Colonic mucosa (tissue), 4 donors: ENCODE measurements around the gene XDH. TPM values are rescaled to one million over a fixed set of nuclear protein-coding genes. Genes with fewer than 3 reads are reported as not detected.

Source experiments
- DNase-seq: peaks from one replicate; pipeline ENCODE4 v3.0.0-alpha.2; 2020
- H3K27ac ChIP-seq: fragments of 200-600 bp; one replicate; pipeline ENCODE4 v1.8.0; 2021
- H3K27me3 ChIP-seq: fragments of 200-600 bp; one replicate; pipeline ENCODE4 v1.8.0; 2021
- H3K36me3 ChIP-seq: fragments of 200-600 bp; one replicate; pipeline ENCODE4 v1.8.0; 2021
- H3K4me1 ChIP-seq: fragments of 200-600 bp; one replicate; pipeline ENCODE4 v1.8.0; 2021; ENCODE audit warnings: mild to moderate bottlenecking
- H3K4me3 ChIP-seq: fragments of 200-600 bp; one replicate; pipeline ENCODE4 v1.8.0; 2021
- H3K9ac ChIP-seq, 2 donors: one replicate each; pipeline ENCODE4 v1.7.0; 2013; ENCODE audit warnings: control low read depth in 2 of 2, low read depth in 2 of 2, low read length in 2 of 2
- H3K9me3 ChIP-seq: fragments of 200-600 bp; one replicate; pipeline ENCODE4 v1.8.0; 2021
- CTCF ChIP-seq: fragments of 200-600 bp; IDR thresholded peaks from one replicate; pipeline ENCODE4 v1.8.0; 2022; ENCODE audit warnings: antibody characterized with exemption, mild to moderate bottlenecking
- intact Hi-C: fragments of 100-400 bp; cut with DNase I; formaldehyde crosslinking; loops from one replicate; pipeline ENCODE4 v1.14.1; 2022
- total RNA-seq, 2 donors: library from RNA; stranded (reverse); fragmentation: NEBNext Ultra II Directional in 1 of 2; extraction: Animal tissue kit (Norgen Biotek cat#: 25700) in 1 of 2; gene quantifications; one replicate each; pipeline ENCODE4 v1.2.1, GENCODE V29; 2021
- donor health status: healthy.
- donor health status: DM: no; HTN: no; CAD: no.
- donor health status: DM: no; HTN: no; CAD: no.

XDH gene
- total RNA-seq, 2 donors from 2014 or later = 18.4 to 44.4 TPM

- DNase-seq = no peak
- intact Hi-C loops = no loop called here
- Histone ChIP-seq H3K9me3 (no peaks in the 10 kb centered on the region), H3K27ac (no peak overlapping the region), H3K27me3 (no peaks in the 10 kb centered on the region), H3K4me3 (no peak overlapping the region), H3K4me1 (no peaks in the 10 kb centered on the region), H3K9ac (no peak overlapping the region), H3K36me3 (no peaks in the 10 kb centered on the region)
- no peak for TF ChIP-seq CTCF
Observed at GRCh38 chr2:31337197-31337596, 77.3 kb downstream of the XDH start.

- Histone ChIP-seq H3K9ac (no peak overlapping the region), H3K27me3 (no peaks in the 10 kb centered on the region), H3K9me3 (no peaks in the 10 kb centered on the region), H3K27ac (no peak overlapping the region), H3K4me1 (no peaks in the 10 kb centered on the region), H3K4me3 (no peak overlapping the region), H3K36me3 (no peaks in the 10 kb centered on the region)
- no peak for TF ChIP-seq CTCF
- intact Hi-C loops = no loop called here
- DNase-seq = no peak
Observed at GRCh38 chr2:31335921-31336585, 78.5 kb downstream of the XDH start.

- TF ChIP-seq CTCF = no peak
- Histone ChIP-seq H3K9me3 (no peaks in the 10 kb centered on the region), H3K27me3 (no peaks in the 10 kb centered on the region), H3K9ac (no peak overlapping the region), H3K4me1 (no peaks in the 10 kb centered on the region), H3K27ac (no peak overlapping the region), H3K36me3 (no peaks in the 10 kb centered on the region), H3K4me3 (no peak overlapping the region)
- no peak for DNase-seq
- intact Hi-C loops = loop anchor here (5.0 kb wide), 2 partner anchors 472 to 622 kb away; no protein-coding TSS in a partner anchor
Observed at GRCh38 chr2:31334311-31335026, 80.1 kb downstream of the XDH start.

- intact Hi-C loops = loop anchor here (5.0 kb wide), 2 partner anchors 471 to 621 kb away; no protein-coding TSS in a partner anchor
- no peaks in the 10 kb centered on the region for H3K9me3 ChIP-seq
- DNase-seq = peak; percentile 82
- peak; percentile 90 for TF ChIP-seq CTCF
- no peak overlapping the region for H3K4me3 ChIP-seq
- no peaks in the 10 kb centered on the region for H3K4me1 ChIP-seq
- no peaks in the 10 kb centered on the region for H3K27me3 ChIP-seq
- no peak overlapping the region for H3K27ac ChIP-seq
- no peaks in the 10 kb centered on the region for H3K36me3 ChIP-seq
- no peak overlapping the region for H3K9ac ChIP-seq
Observed at GRCh38 chr2:31333527-31334183, 80.9 kb downstream of the XDH start.

- DNase-seq = no peak
- TF ChIP-seq CTCF = no peak
- Histone ChIP-seq H3K27me3 (no peaks in the 10 kb centered on the region), H3K36me3 (no peaks in the 10 kb centered on the region), H3K9me3 (no peaks in the 10 kb centered on the region), H3K9ac (no peak overlapping the region), H3K4me3 (no peak overlapping the region), H3K4me1 (no peaks in the 10 kb centered on the region), H3K27ac (no peak overlapping the region)
- intact Hi-C loops = loop anchor here (5.0 kb wide), 2 partner anchors 471 to 621 kb away; no protein-coding TSS in a partner anchor
Observed at GRCh38 chr2:31333046-31333445, 81.5 kb downstream of the XDH start.
